ENCODE measurements around the gene EDC4. TPM values are rescaled to one million over a fixed set of nuclear protein-coding genes. Genes with fewer than 3 reads are reported as not detected.
"Not testable (repeated sequence)": the region's sequence is repeated elsewhere in the genome, so short reads cannot be mapped to it uniquely, and the experiment has no call there.

EDC4 gene
- total RNA-seq, 1 experiment from 2014 or later = 106 TPM

GRCh38 chr16:67862623-67863583 is 9.9 kb upstream of the EDC4 start:
- Histone ChIP-seq H2BK5ac (ENCODE audit: insufficient read length, low read length) (no peak overlapping the region), H2AFZ (ENCODE audit: low read length) (no peak overlapping the region), H3K4me2 (ENCODE audit: insufficient read depth, insufficient read length, low read length) (no peak overlapping the region), H4K5ac (ENCODE audit: insufficient read length, low read depth, low read length) (no peak overlapping the region), H3K14ac (ENCODE audit: insufficient read depth, low read length) (no peak overlapping the region), H3K27ac (ENCODE audit: insufficient read length, low read depth, low read length) (no peak overlapping the region), H3K9me3 (ENCODE audit: control insufficient read depth, low read depth, low read length) (no peaks in the 10 kb centered on the region), H4K20me1 (ENCODE audit: control insufficient read depth, insufficient read depth, insufficient read length) (peaks cover 3% of the 10 kb centered on the region), H3K27me3 (ENCODE audit: insufficient read depth, low read length) (no peaks in the 10 kb centered on the region), H2AK5ac (ENCODE audit: insufficient read length, low read length) (no peak overlapping the region), H2BK120ac (ENCODE audit: low read depth, low read length, poor library complexity, severe bottlenecking) (no peak overlapping the region), H3K56ac (ENCODE audit: insufficient read length, low read depth, low read length) (no peak overlapping the region), H4K91ac (ENCODE audit: insufficient read length, low read depth, low read length) (no peak overlapping the region), H3K4me1 (ENCODE audit: insufficient read depth, low read length) (0 out of 2 replicates have a peak, but pooled peaks cover 2% of the 10 kb centered on the region), H3K23me2 (ENCODE audit: insufficient read length, low read depth, low read length, poor library complexity, severe bottlenecking) (no peaks in the 10 kb centered on the region), H3K9ac (ENCODE audit: extremely low read depth, insufficient read length, low read length) (no peak overlapping the region), H3T11ph (ENCODE audit: low read length) (no peak overlapping the region), H3K79me2 (ENCODE audit: insufficient read depth, low read length) (peaks cover 18% of the 10 kb centered on the region; the same call in 1 of the 2 replicates), H2BK12ac (ENCODE audit: insufficient read length, low read depth, low read length) (no peak overlapping the region), H3K79me1 (ENCODE audit: insufficient read depth, low read depth, low read length, poor library complexity, severe bottlenecking) (peaks cover 3% of the 10 kb centered on the region), H3K4ac (ENCODE audit: low read depth, low read length) (no peak overlapping the region), H4K8ac (replicated peaks; ENCODE audit: insufficient read length, low read depth, low read length) (no peak overlapping the region), H2BK20ac (ENCODE audit: low read depth, low read length, poor library complexity, severe bottlenecking) (no peak overlapping the region), H2BK15ac (ENCODE audit: low read depth, low read length) (no peak overlapping the region), H3K23ac (ENCODE audit: insufficient read length, low read depth, low read length) (no peak overlapping the region), H3K18ac (ENCODE audit: insufficient read length, low read depth, low read length) (no peak overlapping the region)
- no CpG with 5 or more reads among the region's 11 CpGs for WGBS (ENCODE audit: extremely low coverage, insufficient read length, low lambda C conversion rate)
- Mint-ChIP-seq H3K27ac (peak overlapping the region; percentile 57 to 87 (median 77); a peak in 5 of 7 replicates), H3K36me3 (ENCODE audit: insufficient read depth in 1 of 3, low read depth in 3 of 3) (peaks cover 26 to 58% (median 54%) of the 10 kb centered on the region in 3 experiments), H3K9me3 (no peaks in the 10 kb centered on the region), H3K4me3 (no peak overlapping the region), H3K27me3 (ENCODE audit: low read depth) (no peaks in the 10 kb centered on the region), H3K4me1 (peaks cover 19 to 30% of the 10 kb centered on the region in 2 experiments)
- no peak for DNase-seq
- TF ChIP-seq CTCF (conservative IDR thresholded peaks at IDR 0.05) = no peak

- not testable (repeated sequence) for H3K79me1 ChIP-seq (ENCODE audit: insufficient read depth, low read depth, low read length, poor library complexity, severe bottlenecking); H3K79me2 ChIP-seq (ENCODE audit: insufficient read depth, low read length); H2AFZ ChIP-seq (ENCODE audit: low read length); H4K5ac ChIP-seq (ENCODE audit: insufficient read length, low read depth, low read length); H4K91ac ChIP-seq (ENCODE audit: insufficient read length, low read depth, low read length); H3K9me3 ChIP-seq (ENCODE audit: control insufficient read depth, low read depth, low read length); H4K8ac ChIP-seq (replicated peaks; ENCODE audit: insufficient read length, low read depth, low read length); DNase-seq; H2AK5ac ChIP-seq (ENCODE audit: insufficient read length, low read length); H3K18ac ChIP-seq (ENCODE audit: insufficient read length, low read depth, low read length); H3K14ac ChIP-seq (ENCODE audit: insufficient read depth, low read length); H3T11ph ChIP-seq (ENCODE audit: low read length); H2BK12ac ChIP-seq (ENCODE audit: insufficient read length, low read depth, low read length); H3K4me3 Mint-ChIP-seq; H3K9me3 Mint-ChIP-seq; H3K27ac ChIP-seq (ENCODE audit: insufficient read length, low read depth, low read length); H3K4ac ChIP-seq (ENCODE audit: low read depth, low read length); H3K23me2 ChIP-seq (ENCODE audit: insufficient read length, low read depth, low read length, poor library complexity, severe bottlenecking); H2BK120ac ChIP-seq (ENCODE audit: low read depth, low read length, poor library complexity, severe bottlenecking); H3K23ac ChIP-seq (ENCODE audit: insufficient read length, low read depth, low read length); H3K9ac ChIP-seq (ENCODE audit: extremely low read depth, insufficient read length, low read length); H4K20me1 ChIP-seq (ENCODE audit: control insufficient read depth, insufficient read depth, insufficient read length); H3K27me3 Mint-ChIP-seq (ENCODE audit: low read depth); H3K4me1 ChIP-seq (ENCODE audit: insufficient read depth, low read length); H3K56ac ChIP-seq (ENCODE audit: insufficient read length, low read depth, low read length); H3K4me2 ChIP-seq (ENCODE audit: insufficient read depth, insufficient read length, low read length); H3K27ac Mint-ChIP-seq; H2BK15ac ChIP-seq (ENCODE audit: low read depth, low read length); H3K27me3 ChIP-seq (ENCODE audit: insufficient read depth, low read length); H2BK5ac ChIP-seq (ENCODE audit: insufficient read length, low read length); H2BK20ac ChIP-seq (ENCODE audit: low read depth, low read length, poor library complexity, severe bottlenecking)
- H3K4me1 Mint-ChIP-seq = peaks cover 13 to 21% of the 10 kb centered on the region in 2 experiments; a peak in 3 of 4 replicates
- H3K36me3 Mint-ChIP-seq (ENCODE audit: insufficient read depth in 1 of 3, low read depth in 3 of 3) = peaks cover 27 to 60% (median 56%) of the 10 kb centered on the region in 3 experiments
- WGBS (ENCODE audit: extremely low coverage, insufficient read length, low lambda C conversion rate) = no CpG with 5 or more reads among the region's 6 CpGs
Measured at GRCh38 chr16:67864044-67864443, 8.8 kb upstream of the EDC4 start.

All from H9 (cell line).